ENCODE results near the gene ARHGAP19.

- no peak for TF ChIP-seq CTCF (conservative IDR thresholded peaks at IDR 0.05)
- no peak for TF ChIP-seq ZFX (IDR thresholded peaks at IDR 0.05)
These were observed 63.7 kb downstream of the ARHGAP19 start for GRCh38 chr10:97228775-97229157.
